Right lung (tissue), 5 donors: Measurements from ENCODE around the gene RFC2. TPM values are rescaled to one million over a fixed set of nuclear protein-coding genes. Genes with fewer than 3 reads are reported as not detected.
"Not testable (repeated sequence)": the region's sequence is repeated elsewhere in the genome, so short reads cannot be mapped to it uniquely, and the experiment has no call there.

Experiments used
- DNase-seq, 2 donors: peaks; one replicate each; pipeline ENCODE4 v3.0.0-alpha.2; 2013
- polyA plus RNA-seq, 5 donors: library from polyadenylated mRNA; unstranded; fragments of 120-200 nt; gene quantifications; one replicate each; pipeline versions ENCODE4 v1.2.1 to v1.2.3, GENCODE V29; 2013; ENCODE audit warnings: inconsistent platforms in 1 of 5, low replicate concordance in 1 of 5; ENCODE audit not compliant: insufficient read length in 5 of 5, insufficient read depth in 1 of 5

RFC2 gene
- polyA plus RNA-seq, 5 donors, result 36.5 to 50.0 (median 38.8) TPM

- no peak for DNase-seq
Measured at GRCh38 chr7:74253331-74253730, 868 bp downstream of the RFC2 start.

DNA sequence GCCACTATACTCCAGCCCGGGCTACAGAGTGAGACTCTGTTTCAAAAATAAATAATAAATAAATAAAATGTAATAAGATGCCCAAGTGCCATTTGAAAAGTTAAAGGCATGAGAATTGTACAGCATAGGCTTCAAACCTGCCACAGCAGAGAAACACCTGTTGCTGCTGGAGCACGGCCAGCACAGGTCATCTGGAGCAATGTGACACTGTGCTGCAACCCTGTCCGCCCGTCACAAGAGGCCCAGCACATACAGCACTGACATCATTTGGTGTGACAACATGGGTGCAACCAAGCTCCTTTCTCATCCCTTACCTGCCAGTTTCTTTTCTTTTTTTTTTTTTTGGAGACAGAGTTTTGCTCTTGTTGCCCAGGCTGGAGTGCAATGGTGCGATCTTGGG is 1.3 kb downstream of the RFC2 start:
- no peak for DNase-seq

DNA sequence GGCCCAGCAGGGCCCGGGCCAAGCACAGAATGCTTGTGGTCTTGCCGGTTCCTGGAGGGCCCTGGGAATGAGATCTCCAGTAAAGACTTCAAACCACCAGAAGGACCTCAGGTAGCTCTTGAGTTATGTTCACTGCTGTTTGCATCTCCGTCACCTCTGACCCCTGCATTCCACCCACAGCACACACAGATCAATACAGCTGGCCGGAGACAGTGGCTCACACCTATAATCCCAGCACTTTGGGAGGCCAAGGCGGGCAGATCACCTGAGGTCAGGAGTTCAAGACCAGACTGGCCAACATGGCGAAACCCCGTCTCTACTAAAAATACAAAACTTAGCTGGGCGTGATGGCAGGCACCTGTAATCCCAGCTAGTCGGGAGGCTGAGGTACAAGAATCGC is 5.1 kb downstream of the RFC2 start:
- DNase-seq, result not testable (repeated sequence)

GRCh38 chr7:74248156-74248555 is 6.0 kb downstream of the RFC2 start:
- DNase-seq, result no peak

- DNase-seq, result no peak
Measured at GRCh38 chr7:74246497-74246896, 7.7 kb downstream of the RFC2 start.

- DNase-seq, result no peak
Measured at GRCh38 chr7:74242122-74242443, 12.1 kb downstream of the RFC2 start.

GRCh38 chr7:74240482-74240881 is 13.7 kb downstream of the RFC2 start:
- DNase-seq, result no peak

- DNase-seq, result no peak
Measured at GRCh38 chr7:74236284-74236683, 17.9 kb downstream of the RFC2 start.

DNA sequence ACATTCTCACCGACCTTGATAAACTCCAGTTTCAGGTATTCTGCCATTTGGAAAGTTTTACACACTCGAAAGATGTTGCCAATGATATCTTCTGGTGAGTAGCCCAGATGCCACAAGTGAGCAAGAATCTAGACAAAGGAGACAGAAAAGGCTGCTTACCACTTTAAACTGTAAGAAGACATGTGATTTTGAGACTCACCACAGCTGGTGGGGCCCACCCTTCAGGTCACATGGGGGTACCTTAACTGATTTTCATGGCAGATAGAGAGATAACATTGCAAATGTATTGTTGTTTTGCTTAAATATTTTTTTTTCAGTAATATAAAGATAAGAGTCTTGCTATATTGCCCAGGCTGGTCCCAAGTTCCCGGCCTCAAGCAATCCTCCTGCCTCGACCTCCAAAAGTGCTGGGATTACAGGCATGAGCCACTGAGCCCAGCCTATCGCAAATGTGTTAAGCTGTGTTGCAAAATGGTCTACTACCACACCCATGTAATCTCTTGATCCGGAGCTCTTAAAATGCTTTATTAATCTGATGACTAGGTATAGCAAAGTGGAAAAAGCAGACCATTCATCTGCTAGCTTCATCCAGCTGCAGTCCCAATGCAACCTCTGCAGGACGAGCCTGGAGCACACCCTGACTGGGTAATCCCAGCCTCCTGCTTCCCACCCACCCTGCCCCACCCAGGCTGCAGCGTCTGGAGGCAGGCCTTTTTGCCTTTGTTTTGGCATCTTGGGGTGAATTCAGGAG is 18.5 kb downstream of the RFC2 start:
- no peak for DNase-seq

- no peak for DNase-seq
Measured at GRCh38 chr7:74233655-74234285, 20.4 kb downstream of the RFC2 start.

GRCh38 chr7:74231232-74231590 is 23.0 kb downstream of the RFC2 start:
- no peak for DNase-seq

GRCh38 chr7:74230446-74231231 is 23.6 kb downstream of the RFC2 start:
- DNase-seq, result no peak

DNA sequence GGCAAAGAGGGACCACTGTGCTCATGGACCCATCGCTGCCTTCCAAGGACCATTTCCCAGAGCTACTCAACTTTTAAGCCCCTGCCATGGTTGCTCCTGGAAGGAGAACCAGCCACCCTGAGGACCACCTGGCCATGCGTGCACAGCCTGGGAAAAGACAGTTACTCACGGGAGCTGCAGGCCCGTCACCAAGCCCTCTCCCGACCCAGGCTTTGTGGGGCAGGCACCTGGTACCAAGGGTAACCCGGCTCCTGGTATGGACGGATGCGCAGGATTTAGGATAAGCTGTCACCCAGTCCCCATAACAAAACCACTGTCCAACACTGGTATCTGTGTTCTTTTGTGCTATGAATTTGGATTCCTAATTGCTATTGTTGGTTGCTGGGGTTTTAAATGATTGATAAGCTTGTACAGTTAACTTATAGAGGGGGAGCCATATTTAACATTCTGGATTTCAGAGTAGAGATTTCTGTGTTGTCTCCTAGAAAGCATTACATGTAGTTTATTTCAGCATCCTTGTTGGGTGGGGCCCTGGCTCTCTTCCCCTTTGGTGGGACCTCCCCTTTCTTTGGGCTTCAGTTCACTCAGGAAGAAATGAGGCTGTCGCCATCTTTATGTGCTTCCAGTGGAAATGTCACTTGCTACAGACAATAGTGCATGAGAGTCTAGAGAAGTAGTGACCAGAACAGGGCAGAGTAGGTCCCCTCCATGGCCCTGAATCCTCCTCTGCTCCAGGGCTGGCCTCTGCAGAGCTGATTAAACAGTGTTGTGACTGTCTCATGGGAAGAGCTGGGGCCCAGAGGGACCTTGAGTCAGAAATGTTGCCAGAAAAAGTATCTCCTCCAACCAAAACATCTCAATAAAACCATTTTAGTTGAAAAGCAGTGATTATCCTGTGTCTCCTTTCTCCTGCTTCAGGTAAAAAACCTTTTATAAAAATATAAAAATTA is 25.0 kb downstream of the RFC2 start:
- no peak for DNase-seq

DNA sequence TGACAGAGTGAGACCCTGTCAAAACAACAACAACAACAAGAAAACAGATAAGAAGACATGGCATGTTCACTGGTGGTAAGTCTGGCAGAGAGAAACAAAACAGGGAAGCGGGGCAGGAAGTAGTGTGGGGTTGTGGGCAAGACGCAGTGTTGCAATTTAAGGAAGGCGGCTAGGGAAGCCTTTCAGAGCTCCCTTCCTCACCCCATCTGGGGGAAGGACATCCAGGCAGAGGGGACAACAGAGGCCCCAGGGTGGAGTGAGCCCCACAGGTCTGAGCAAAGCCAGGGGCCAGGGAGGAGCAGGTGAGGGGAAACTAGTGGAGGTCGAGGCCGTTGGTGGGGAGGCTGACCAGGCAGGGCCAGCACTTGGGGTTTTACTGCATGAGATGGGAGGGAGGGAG is 27.6 kb downstream of the RFC2 start:
- DNase-seq, result no peak

GRCh38 chr7:74225400-74225799 is 28.8 kb downstream of the RFC2 start:
- no peak for DNase-seq

- not testable (repeated sequence) for DNase-seq
Measured at GRCh38 chr7:74224907-74225306, 29.3 kb downstream of the RFC2 start.

DNA sequence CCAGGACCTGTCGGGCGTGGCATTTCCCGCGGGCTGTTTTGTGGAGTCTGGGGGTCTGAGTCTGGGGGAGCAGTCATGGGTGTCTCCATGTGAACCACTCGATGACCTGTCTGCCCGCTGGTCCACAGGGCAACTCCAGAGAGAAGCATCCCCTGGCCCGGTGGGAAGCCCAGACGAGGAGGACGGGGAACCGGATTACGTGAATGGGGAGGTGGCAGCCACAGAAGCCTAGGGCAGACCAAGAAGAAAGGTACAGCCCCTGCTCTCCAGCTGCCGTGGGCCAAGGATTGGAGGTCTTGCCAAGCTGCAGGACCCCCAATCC is 29.7 kb downstream of the RFC2 start:
- no peak for DNase-seq

DNA sequence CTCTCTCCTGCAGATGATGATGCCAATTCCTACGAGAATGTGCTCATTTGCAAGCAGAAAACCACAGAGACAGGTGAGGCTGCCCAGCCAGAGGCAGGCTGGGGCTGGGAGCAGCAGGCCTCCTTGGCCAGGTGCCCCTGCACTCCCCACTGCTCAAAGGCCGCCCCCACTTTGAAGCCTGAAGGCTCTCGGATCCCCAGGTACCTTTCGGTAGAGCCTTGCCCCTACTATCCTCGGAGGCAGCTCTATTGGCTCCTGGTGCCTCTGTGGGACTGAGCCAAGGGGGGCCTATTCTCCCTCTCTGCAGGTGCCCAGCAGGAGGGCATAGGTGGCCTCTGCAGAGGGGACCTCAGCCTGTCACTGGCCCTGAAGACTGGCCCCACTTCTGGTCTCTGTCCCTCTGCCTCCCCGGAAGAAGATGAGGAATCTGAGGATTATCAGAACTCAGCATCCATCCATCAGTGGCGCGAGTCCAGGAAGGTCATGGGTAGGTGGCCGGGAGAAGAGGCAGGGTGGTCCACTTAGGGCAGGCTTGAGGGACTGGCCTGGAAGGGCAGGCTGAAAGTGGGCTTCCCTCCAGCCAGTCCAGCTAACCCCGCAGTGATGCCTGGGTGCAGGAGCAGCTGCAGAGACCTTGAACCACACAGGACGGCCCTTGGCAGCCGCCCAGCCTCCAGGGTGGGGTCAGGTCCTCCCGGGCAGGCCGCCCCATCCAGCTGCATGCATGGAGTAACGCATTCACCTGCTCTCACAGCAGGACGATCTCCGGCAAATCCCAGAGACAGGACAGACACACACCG is 30.3 kb downstream of the RFC2 start:
- no peak for DNase-seq

GRCh38 chr7:74222851-74223710 is 31.1 kb downstream of the RFC2 start:
- DNase-seq, result no peak

GRCh38 chr7:74221713-74222112 is 32.5 kb downstream of the RFC2 start:
- no peak for DNase-seq
